GM19023 (cell line): Measurements from ENCODE around the gene EGFR.

Experiments used
- ATAC-seq: cut with Tn5 transposase; IDR thresholded peaks from one replicate; pipeline ENCODE4 v1.9.1; 2021; ENCODE audit warnings: mild to moderate bottlenecking, moderate library complexity; ENCODE audit not compliant: unreplicated experiment

EGFR gene

DNA sequence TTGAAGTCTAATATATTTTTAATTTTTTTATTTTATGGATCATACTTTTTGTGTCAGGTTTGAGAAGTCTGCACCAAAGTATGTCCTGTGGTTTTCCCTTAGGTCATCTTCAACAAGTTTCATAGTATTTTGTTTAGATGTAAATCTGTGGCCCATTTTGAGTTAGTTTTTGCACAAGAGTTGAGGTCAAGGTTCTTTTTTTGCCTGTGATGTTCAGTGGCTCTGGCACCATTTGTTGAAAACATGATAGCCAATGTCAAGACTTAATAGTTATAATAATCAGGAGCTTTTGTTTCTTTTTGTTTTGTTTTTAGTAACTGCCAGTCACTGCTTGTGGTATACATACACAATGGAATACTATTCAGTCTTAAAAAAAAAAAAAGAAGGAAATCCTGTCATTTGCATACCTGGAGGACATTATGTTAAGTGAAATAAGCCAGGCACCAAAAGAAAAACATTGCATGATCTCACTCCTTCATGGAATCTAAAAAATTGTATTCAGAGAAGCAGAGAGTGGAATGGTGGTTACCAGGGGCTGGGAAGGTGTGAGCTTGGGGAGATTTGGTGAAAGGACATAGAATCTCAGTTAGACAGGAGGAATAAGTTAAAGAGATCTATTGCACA is 61.3 kb downstream of the EGFR start:
- no peak for ATAC-seq

DNA sequence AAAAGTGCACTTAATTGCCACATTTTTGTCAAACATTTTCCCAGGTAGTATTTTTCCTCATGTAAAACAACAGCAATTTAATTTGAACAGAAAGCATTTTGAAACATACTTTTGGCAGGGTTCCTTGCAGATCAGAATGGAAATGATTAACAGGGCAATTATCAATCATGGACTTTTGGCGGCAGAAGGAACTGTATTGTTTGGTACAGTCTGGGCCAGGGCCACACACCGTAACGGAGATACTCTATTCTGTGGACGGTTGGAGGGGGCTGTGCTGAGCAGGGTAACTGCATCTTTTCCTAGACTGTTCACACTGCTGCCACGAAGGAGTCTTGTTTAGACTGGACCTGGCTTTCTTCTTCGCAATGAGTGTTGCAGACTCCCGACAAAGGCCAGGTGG is 62.3 kb downstream of the EGFR start:
- ATAC-seq = no peak

DNA sequence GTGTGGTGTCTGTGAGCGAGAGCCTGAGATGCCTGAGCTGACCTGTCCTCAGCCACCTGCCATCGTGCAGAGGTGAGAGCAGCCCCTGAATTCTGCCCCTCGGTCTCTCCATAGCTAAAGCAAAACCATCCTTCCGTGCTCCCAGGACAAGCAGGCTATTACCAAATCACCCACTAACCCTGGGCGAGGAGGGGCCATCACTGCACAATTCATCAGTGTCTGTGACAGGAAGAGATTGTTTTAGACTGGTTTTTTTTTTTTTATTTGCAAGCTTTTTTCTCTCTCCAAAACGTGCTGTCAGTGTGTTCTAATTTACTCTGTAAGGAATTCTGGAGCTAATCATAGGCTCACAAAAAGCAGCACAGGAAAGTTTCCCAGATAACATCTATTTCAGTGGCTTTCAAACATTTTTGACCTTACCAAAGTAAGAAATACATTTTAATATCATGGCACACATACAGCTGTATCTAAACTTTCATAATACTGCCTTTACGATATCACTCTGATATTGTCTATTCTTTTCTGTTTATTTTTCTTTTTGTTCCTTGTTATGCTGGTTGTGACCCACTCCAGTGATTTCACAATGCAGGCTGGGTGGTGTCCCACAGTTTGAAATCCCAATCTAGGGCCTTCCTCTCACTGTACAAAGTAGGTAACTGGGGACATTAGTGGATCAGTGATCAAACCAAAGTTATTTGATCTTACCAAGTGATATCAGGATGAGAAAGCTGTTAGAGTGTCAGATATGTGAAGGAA is 62.8 kb downstream of the EGFR start:
- no peak for ATAC-seq

DNA sequence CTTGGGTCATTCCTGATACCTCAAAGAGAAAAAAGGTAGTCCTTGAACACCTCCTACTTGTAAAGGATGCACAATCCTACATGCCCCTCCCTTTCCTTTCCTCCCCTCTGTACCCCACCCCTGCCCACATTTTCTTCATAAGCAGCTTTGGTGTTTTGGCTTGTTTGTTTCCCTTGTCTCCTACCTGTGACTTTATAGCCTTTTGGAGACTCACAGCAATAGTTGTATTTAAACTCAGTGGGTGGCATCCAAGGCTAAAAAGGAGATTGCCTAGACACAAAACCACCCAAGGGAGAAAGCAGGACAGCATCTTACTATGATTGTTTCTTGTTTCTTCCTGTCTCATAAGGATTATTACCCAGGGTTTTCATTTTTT is 63.4 kb downstream of the EGFR start:
- no peak for ATAC-seq

DNA sequence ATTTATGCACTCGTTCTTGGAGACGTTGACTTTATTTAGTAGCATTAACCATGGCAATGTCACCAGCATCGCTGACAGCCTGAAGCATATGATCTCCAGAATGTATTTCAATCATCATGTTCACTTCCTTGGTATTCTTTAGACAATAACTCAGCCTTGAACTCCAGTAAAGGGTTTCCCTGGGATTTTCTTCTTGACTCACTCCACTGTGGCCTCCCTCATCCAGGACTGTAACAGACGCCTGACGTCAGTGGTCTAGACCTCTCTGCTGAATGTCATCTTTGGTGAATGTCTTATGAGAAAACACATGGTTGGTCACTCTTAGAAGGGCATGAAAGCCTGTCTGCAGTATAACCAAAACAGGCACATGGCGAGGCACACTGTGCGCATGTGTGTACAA is 64.4 kb downstream of the EGFR start:
- no peak for ATAC-seq

DNA sequence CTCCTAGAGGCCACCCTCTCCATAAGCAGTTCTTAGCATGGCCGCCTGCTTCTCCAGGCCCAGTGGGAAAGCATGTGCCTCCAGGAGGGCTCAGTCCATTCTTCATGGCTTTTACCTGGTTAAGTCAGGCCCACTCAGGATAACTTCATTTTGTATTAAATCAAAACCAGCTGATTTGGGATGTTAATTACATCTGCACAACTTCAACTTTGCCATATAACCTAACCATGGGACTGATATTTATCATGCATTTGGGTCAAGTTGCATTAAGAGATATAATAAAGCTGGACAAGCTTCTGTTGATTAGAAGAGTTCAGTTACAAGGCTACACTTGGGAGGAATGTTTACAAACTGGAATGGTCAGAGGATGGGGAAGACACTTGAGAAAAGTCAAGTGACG is 65.5 kb downstream of the EGFR start:
- ATAC-seq = no peak

DNA sequence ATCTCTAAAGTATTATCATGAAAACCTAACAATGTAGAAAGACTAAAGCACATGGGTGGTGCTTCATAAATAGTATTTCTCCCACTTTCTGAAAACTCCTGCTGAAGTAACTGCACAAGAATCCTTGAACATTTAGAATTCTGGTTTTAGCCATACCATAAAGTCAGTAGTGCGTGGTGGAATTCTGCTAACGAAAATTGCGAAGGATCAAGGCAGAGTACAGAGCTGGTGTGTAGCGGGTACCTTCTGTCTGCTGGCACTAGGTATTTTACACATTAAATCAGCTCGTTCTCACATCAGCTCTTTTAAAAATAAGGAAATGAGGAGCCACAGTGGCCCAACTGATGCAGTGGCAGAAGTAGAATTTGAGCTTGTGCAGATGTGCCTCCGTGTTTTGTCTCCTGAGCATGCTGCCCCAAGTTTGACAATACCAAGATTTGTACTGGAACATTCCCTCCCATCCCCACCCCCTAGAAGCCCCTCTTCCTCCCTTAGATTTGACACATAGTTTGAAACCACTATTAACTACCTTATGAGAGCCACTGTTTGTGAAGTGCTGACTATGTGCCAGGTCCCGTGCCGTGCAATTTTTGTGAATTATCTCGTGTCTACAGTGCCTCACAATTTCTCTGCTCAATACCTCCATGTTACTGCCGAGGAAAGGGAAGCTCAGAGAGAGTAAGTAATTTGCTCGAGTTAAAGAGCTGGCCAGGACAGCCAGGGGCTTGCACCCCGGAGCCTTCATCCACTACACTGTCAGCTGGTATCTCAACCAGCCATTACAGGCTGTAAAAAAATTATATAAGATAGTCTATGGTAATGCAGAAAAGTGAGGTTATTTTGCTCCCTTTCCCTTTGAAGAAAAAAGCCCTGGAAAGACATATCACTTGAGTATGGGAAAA is 66.9 kb downstream of the EGFR start:
- peak; percentile 18 for ATAC-seq

DNA sequence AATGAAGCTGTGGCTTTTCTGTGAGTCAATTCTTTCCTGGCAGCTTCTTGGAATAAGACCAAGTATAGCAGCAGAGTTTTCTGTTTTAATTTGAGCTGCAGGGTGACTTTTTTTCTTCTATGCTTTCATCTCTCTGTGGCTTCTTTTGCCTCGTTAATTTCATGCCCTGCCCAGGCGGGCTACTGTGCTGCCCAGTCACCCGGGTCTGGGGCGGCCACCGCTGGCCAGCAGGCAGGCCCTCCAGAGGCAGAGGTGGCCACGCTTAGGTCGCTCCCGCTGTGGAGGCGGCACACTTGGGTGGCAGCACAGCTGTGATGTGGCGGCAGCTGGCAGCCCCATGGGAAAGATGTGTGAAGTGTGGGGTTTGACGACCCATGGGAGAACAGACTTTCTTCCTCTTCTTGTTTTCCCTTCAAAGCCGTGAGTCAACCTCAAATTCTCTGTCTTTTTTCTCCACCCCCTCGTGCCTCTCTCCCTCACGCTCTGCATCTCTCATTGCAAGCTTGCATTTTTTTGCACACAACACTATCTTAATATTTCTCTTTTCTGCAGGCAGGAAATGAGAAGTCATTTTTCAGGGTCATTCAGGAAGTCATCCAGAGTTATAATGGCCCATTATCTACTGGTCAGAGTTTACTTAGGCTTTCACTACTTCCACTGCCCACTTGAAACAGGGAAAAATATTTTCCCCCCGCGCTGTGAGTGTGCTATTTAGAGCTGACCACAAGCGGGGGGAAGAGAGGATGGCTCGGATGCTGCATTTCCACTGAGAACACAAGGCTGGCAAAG is 67.8 kb downstream of the EGFR start:
- peak; percentile 77 for ATAC-seq

DNA sequence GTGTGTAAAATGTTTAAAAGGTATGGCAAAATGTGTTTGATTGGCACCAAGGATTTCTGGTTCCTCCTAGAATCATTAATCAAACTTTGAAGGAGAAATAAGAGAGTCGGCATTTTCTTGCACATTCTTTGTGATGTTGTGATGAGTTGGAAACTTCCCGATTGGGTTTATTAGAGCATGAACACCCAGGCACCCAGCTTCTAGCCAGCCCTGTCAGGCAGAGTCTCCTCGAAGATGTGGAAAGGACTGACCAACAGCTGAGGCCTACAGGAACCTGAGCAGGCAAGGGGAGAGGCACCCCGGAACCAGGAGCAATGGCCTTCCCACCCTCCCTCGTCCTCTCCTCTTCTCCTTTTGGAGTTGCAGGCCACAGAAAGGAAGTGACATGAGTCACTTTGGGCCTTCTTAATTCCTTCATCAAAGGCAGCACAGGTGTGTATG is 68.7 kb downstream of the EGFR start:
- no peak for ATAC-seq

DNA sequence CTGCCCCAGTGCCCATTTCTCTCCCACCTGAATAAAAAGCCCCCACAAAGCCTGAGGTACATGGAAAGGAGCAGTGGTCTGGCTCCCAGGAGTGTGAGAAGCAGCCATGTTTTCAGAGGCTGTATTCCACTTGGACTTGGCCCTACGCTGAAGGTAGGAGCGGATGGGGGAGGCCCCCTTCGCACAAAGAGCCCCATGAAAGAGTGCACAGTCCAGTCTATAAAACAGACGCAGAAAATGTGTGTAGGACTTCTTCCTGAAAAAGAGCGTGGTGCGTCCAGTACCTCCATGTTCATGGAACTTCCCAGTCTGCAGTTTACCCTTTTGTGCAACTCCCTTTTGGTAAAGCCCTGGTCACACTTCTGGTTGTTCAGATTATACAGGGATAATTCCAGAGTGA is 69.3 kb downstream of the EGFR start:
- ATAC-seq = no peak

DNA sequence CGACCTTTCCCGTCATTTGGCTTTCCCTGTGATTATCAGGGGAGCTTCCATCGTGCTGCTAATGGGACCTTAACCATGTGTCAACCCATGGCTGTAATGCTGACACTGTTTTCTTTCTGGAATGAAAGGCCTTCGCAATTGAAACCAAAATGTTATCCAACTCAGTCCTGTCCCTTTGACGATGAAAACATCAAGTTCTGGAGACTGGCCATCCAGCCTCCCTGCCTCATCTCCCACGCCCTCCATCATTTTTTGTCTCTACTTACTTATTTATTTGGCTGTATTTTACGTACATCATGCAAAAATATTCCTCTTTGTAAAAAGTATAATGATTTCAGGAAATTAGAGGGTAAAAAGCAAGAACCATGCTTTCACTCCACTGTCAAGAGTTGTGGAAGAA is 69.8 kb downstream of the EGFR start:
- ATAC-seq = no peak

DNA sequence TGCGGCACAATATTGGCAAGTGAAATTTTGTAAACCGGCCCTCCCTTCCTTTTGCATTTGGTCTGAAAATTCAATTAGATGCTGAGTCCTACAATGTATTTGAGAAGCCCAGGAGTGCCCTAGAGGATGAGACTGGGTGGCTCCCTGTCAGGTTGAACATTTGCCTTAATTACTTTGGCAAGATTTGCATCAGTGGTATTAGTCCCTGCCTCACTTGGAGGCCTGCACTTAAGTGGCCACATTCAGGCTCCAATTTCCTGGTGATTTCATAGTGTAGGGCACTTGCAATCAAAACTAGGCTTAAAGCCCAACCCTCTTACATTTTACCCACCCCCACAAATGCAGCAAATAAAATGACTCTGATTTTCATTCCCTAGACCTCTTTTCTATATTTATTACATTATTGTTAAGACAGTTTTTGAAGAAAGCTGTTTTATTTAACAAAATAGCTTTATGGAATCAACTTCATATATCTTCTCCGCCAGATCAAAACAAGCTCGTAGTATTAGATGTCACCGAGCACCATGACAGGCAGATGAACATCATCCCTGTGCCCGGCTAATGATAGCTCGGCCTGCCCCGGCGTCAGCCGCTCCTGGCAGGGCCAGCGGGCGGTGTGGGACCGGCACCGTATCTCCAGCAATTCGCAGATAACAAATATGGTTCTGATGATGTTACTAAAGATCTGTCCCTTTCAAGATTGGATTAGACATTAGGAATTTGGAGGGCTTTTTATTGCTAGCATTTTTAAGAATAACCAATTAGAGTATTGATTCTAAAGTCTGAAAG is 73.6 kb downstream of the EGFR start:
- no peak for ATAC-seq

DNA sequence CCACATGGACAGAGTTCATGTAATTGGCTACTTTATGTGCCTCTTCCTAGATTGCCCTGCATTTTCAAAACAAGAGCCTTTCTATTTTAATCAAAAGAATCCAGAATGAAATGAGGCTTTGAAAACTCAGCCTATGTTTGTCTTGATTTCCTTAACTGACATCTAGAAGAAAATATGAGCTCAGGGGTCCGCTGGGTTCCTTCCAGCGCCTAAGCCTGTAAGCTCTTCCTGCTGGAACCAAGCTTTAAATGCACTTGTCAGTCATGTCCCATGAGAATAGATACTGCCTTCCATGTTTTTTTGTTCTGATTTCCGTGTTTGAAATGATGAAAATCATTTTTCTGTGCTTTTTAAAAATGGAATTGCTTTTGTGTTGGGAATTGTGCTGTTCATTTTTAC is 74.2 kb downstream of the EGFR start:
- ATAC-seq = no peak

DNA sequence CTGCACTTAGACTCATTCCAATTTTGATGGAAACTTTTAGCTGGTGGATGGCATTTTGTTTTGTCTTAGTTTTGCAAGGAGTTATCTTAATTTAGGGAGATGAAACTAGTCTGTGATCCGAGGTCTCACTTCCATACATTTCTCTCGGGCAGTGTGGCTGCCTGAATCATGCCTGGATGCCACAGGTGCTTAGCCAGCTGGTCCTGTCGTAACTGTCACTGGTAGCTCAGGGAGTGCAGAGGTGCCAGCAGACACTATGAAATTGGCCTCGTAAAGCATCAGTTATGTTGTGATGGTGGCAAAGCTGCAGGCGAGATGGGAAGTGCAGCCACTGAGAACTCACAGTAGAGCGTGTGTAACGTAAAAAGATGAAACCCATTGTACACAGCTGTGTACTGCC is 74.9 kb downstream of the EGFR start:
- ATAC-seq = no peak

DNA sequence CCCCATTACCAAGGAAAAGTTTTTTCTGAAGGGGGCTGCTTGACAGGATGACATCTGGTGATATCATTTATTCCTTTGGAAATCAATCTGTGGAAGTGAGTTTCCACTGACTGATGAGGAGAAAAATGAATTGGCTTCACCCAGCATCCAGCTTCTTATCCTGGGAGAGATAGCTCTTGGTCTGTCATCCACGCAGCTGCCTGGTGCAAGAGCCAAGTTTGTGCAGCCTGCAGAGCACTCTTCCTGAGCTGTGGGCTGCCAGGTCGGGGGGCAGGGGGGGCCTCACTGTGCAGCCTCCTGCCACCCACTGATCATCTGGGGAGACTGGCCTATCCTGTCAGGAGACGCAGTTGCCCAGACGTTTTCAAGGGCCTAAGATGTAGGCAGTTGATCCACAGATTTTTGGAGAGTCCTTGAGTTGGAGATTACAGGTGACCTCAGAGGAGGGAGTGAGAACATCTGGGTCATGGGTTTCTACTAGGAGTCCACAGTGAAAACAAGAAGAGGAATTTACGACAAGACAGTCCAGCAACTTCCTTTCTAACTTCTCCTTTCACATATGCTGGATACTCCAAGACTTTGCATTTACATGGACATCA is 75.4 kb downstream of the EGFR start:
- no peak for ATAC-seq

DNA sequence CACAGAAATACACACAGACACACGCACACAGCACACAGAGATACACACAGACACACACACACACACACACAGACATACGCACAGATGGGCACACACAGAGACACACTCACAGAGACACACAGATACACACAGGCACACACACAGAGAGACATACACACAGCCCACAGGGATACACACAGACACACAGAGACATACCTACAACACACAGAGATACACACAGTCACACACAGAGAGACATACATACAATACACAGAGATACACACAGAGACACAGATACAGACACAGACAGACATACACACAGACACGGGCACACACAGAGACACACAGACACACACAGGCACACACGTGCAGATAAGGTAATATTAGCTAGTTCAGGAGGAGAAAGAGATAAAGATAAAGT is 76.9 kb downstream of the EGFR start:
- ATAC-seq = no peak

DNA sequence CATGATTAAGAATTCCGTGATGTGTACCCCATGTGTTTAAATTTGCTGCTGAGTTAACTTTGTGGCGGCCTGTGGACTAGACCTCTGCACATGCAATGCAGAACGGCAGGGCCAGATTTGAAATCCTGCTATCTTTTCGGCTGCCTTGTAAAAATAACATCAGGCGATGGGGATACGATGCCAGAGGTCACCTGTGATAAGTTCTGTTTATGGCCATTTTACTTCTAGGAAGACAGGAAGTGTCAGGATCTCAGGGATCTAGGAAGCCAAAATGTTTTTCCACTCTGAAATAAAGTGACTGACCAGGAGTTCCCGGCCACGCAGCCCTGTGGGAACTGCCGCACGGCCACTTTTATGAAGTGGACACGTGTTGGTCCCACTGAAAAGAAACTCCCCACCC is 77.5 kb downstream of the EGFR start:
- ATAC-seq = no peak

DNA sequence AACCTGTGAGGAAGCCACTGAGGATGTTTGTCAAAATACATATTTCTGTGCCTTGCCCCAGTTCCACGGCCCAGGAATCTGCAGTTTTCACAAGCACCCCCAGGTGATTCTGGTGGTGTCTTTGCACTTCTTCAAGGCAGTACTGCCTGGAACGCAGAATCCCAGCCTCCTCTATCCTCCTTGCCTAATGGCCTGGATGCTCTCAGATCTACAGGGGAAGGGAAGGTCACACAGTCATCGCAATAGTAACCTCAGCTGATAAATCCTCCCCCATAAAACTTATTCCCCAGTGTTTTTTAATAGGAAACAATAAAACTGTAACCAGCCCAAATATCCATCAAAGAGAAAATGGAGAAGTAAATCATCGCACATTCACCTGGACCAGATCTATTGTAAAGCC is 78.3 kb downstream of the EGFR start:
- ATAC-seq = no peak

DNA sequence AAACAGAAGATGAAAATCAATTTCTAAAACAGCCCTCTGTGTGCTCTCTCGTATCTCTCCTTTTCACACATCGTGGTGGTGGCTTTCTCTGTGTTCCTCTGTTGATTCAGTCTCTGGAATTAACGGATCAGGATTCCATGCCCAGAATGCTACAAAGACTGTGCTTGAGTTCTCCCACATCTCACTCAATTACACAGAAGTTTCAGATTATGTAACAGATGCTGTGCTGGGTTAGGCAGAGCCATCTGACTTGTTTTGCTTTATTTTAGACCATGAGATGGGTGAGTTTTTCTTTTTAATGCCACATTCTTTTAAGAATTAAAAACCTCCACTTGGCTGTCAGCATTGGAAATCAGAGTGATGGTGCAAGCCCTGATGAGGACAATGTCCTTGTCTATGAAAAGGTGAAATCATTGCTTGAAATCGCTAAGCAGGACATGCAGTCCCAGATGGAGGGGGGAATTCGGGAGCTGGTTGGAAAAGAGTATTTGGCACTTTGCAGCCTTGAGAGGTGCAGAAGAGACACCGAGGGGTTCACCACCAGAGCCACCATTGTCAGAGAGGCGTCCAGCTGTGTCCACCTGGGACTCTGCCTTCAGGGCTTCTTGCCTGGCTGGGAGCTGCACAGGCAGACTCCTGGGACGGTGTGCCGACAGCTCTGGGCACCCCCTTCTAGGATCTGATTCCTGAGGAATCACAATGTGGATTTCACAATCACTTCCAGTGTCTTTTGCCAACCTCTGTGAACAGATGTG is 80.4 kb downstream of the EGFR start:
- ATAC-seq = no peak
